ENCODE results near the gene ACKR2. TPM values are rescaled to one million over a fixed set of nuclear protein-coding genes. Genes with fewer than 3 reads are reported as not detected.

The ACKR2 gene
- total and polyA plus RNA-seq, 2 of the 13 experiments (the other 11 are each of a cell fraction or from before 2014, with no cell fraction given), result 1.1 to 1.9 TPM

GRCh38 chr3:42877881-42878280, 68.6 kb downstream of the ACKR2 start:
- BruUV-seq (replicated peaks), result no TSS peak
- WGBS (ENCODE audit: low lambda C conversion rate), result 95% methylated on average over 2 of the region's 2 CpGs
- no peak overlapping the region for H3K4me2 ChIP-seq (ENCODE audit: low read depth, low read length)
- H3K4me1 ChIP-seq (ENCODE audit: insufficient read depth, low read length), result peaks cover 81% of the 10 kb centered on the region
- ChIA-PET CTCF (ENCODE audit: low intra/inter-chr PET ratio, low total read pairs) (interaction anchor here (6.1 kb wide), 1 partner anchor 47 kb away, joined by 79 read pairs; no protein-coding TSS in a partner anchor), POLR2A (interaction anchor here (1.1 to 1.6 kb wide), 6 partner anchors 22 to 121 kb away, joined by 4 to 8 read pairs (median 4); no protein-coding TSS in a partner anchor)
- H4K20me1 ChIP-seq (ENCODE audit: insufficient read depth, low read length), result no peaks in the 10 kb centered on the region
- H3K9ac ChIP-seq (ENCODE audit: insufficient read depth, low read depth, low read length), result no peak overlapping the region
- no peak overlapping the region for H3K27ac ChIP-seq (ENCODE audit: extremely low read length, insufficient read depth, low read length)
- intact Hi-C loops (cut with micrococcal nuclease; ENCODE audit: unreplicated experiment), result no loop called here
- DNase-seq (ENCODE audit: low spot score), result no peak
- no peak for ATAC-seq
- FAIRE-seq, result no peak
- in situ Hi-C loops (cut with HindIII; ENCODE audit: extremely low pct_ligation_motif_present, low pct_unique_long_range_greater_than_20kb), result loop anchor here (5.0 kb wide), 2 partner anchors 41 to 96 kb away; no protein-coding TSS in a partner anchor
- no peak overlapping the region for H3K4me3 ChIP-seq (replicated peaks in 1 of 3; ENCODE audit: insufficient read depth in 1 of 3, low read depth in 2 of 3, low read length in 3 of 3)
- H2AFZ ChIP-seq (ENCODE audit: low read length), result no peak overlapping the region
- H3K27me3 ChIP-seq (ENCODE audit: control insufficient read depth in 1 of 2, insufficient read depth in 2 of 2, low read length in 2 of 2), result no peaks in the 10 kb centered on the region
- no peaks in the 10 kb centered on the region for H3K9me3 ChIP-seq (ENCODE audit: low read length)
- no peaks in the 10 kb centered on the region for H3K36me3 ChIP-seq (replicated peaks in 1 of 2; ENCODE audit: control insufficient read depth in 1 of 2, insufficient read depth in 2 of 2, low read length in 2 of 2)
- no peaks in the 10 kb centered on the region for H3K79me2 ChIP-seq (ENCODE audit: insufficient read depth, low read length)
- TF ChIP-seq NFKBIZ (CRISPR knock-in tag; IDR thresholded peaks at IDR 0.05) (no peak), ZNF335 (CRISPR knock-in tag; IDR thresholded peaks at IDR 0.05) (no peak), U2AF2 (IDR thresholded peaks at IDR 0.05; ENCODE audit: low read depth, low read length) (no peak), ZBTB49 (CRISPR knock-in tag; IDR thresholded peaks at IDR 0.05; ENCODE audit: borderline replicate concordance) (no peak), CEBPZ (IDR thresholded peaks at IDR 0.05; ENCODE audit: low read length) (no peak), ZNF225 (CRISPR knock-in tag; IDR thresholded peaks at IDR 0.05) (no peak), SOX6 (IDR thresholded peaks at IDR 0.05) (no peak), SOX6 (CRISPR knock-in tag; IDR thresholded peaks at IDR 0.05) (no peak), ZNF607 (CRISPR knock-in tag; IDR thresholded peaks at IDR 0.05; ENCODE audit: borderline replicate concordance) (no peak), CBX2 (IDR thresholded peaks at IDR 0.05; ENCODE audit: low read depth, low read length) (no peak), CBX2 (CRISPR knock-in tag; IDR thresholded peaks at IDR 0.05; ENCODE audit: low read depth) (no peak), ZNF383 (CRISPR knock-in tag; IDR thresholded peaks at IDR 0.05; ENCODE audit: borderline replicate concordance) (no peak), MYPOP (CRISPR knock-in tag; IDR thresholded peaks at IDR 0.05) (no peak), SP140L (CRISPR knock-in tag; IDR thresholded peaks at IDR 0.05; ENCODE audit: borderline replicate concordance) (no peak), DDIT3 (CRISPR knock-in tag; IDR thresholded peaks at IDR 0.05) (no peak), PPARG (CRISPR knock-in tag; conservative IDR thresholded peaks at IDR 0.05) (no peak), SMC3 (IDR thresholded peaks at IDR 0.05; ENCODE audit: low read length) (no peak), SIX1 (CRISPR knock-in tag; IDR thresholded peaks at IDR 0.05; ENCODE audit: borderline replicate concordance) (no peak)
